Esophagus (tissue), 2 donors: ENCODE results near the gene ZNF48. TPM values are rescaled to one million over a fixed set of nuclear protein-coding genes. Genes with fewer than 3 reads are reported as not detected.
"Not testable (repeated sequence)": the region's sequence is repeated elsewhere in the genome, so short reads cannot be mapped to it uniquely, and the experiment has no call there.

Experiments used
- H3K27ac ChIP-seq, 2 donors: one replicate each; pipeline ENCODE4 v1.5.1; 2013; ENCODE audit warnings: low read depth in 2 of 2, mild to moderate bottlenecking in 2 of 2, inconsistent platforms in 1 of 2, low read length in 1 of 2, moderate library complexity in 1 of 2
- H3K27me3 ChIP-seq, 2 donors: one replicate each; pipeline ENCODE4 v1.6.1; 2013; ENCODE audit warnings: low read length in 2 of 2, control low read depth in 1 of 2, mild to moderate bottlenecking in 1 of 2; ENCODE audit not compliant: insufficient read depth in 2 of 2, control insufficient read depth in 1 of 2
- H3K36me3 ChIP-seq, 2 donors: one replicate each; pipeline ENCODE4 v1.6.1; 2013; ENCODE audit warnings: low read length in 1 of 2; ENCODE audit not compliant: control insufficient read depth in 2 of 2, insufficient read depth in 2 of 2
- H3K4me1 ChIP-seq, 2 donors: one replicate each; pipeline ENCODE4 v1.6.1; 2013; ENCODE audit warnings: low read length in 1 of 2; ENCODE audit not compliant: control insufficient read depth in 2 of 2, insufficient read depth in 2 of 2
- H3K4me3 ChIP-seq, 2 donors: one replicate each; pipeline ENCODE4 v1.5.1; 2013; ENCODE audit warnings: low read length in 2 of 2, mild to moderate bottlenecking in 2 of 2, low read depth in 1 of 2, moderate library complexity in 1 of 2
- H3K9me3 ChIP-seq, 2 donors: one replicate each; pipeline ENCODE4 v1.6.1; 2013; ENCODE audit warnings: mild to moderate bottlenecking in 2 of 2, low read depth in 1 of 2, low read length in 1 of 2, moderate library complexity in 1 of 2; ENCODE audit not compliant: control insufficient read depth in 2 of 2, insufficient read depth in 1 of 2
- WGBS, 2 donors: extraction: QIAGEN DNeasy Blood & Tissue Kit; methylation state at CpG; one replicate each; pipeline ENCODE4 v1.1.7; 2013; 5-methylcytosine and 5-hydroxymethylcytosine counted together
- polyA plus RNA-seq, 2 donors: library from polyadenylated mRNA; stranded (reverse); fragments of 200-250 nt; gene quantifications; one replicate each; pipeline ENCODE4 v1.2.3, GENCODE V29; 2013
- donor health status: healthy with polysubstance abuse.
- donor health status: Bipolar disorder and iron deficiency.

Gene ZNF48
- polyA plus RNA-seq, 2 donors, result 1.4 to 2.6 TPM

- Histone ChIP-seq H3K27ac (peak within 1 kb of the TSS; percentile 15 to 38), H3K27me3 (no peaks in the 10 kb centered on the region), H3K9me3 (no peaks in the 10 kb centered on the region), H3K4me3 (peak within 1 kb of the TSS in 1 of 2 donors; percentile 8), H3K4me1 (peaks cover 4 to 6% of the 10 kb centered on the region in 2 donors), H3K36me3 (no peaks in the 10 kb centered on the region)
- WGBS, 2 donors, result 45 to 58% methylated on average over 12 of the region's 12 CpGs
Measured at GRCh38 chr16:30382111-30382881, 12.9 kb upstream of the ZNF48 start, which contains the start of gene SEPTIN1. SEPTIN1 (minus strand) TSS chr16:30382561; CDS start chr16:30382542, 19 bp downstream.

GRCh38 chr16:30383521-30383920, 11.7 kb upstream of the ZNF48 start:
- H3K9me3 ChIP-seq, result no peaks in the 10 kb centered on the region
- 41 to 42% methylated on average over 2 of the region's 2 CpGs for WGBS, 2 donors
- H3K4me3 ChIP-seq, result no peak overlapping the region
- peaks cover 4 to 6% of the 10 kb centered on the region in 2 donors for H3K4me1 ChIP-seq
- no peaks in the 10 kb centered on the region for H3K36me3 ChIP-seq
- no peaks in the 10 kb centered on the region for H3K27me3 ChIP-seq
- H3K27ac ChIP-seq, result no peak overlapping the region

- no peaks in the 10 kb centered on the region for H3K27me3 ChIP-seq
- peak overlapping the region; percentile 44 to 69 for H3K27ac ChIP-seq
- H3K36me3 ChIP-seq, result peaks cover 0 to 14% of the 10 kb centered on the region in 2 donors
- no peaks in the 10 kb centered on the region for H3K9me3 ChIP-seq
- H3K4me3 ChIP-seq, result peak overlapping the region; percentile 69
- 9 to 11% methylated on average over 28 to 31 of the region's 31 CpGs for WGBS, 2 donors
- peaks cover 0 to 4% of the 10 kb centered on the region in 2 donors for H3K4me1 ChIP-seq
Measured at GRCh38 chr16:30394592-30395154, 547 bp upstream of the ZNF48 start.

GRCh38 chr16:30395992-30396585, 869 bp downstream of the ZNF48 start:
- H3K4me3 ChIP-seq, result peak overlapping the region; percentile 69
- H3K9me3 ChIP-seq, result no peaks in the 10 kb centered on the region
- WGBS, 2 donors, result 13 to 14% methylated on average over 12 to 13 of the region's 13 CpGs
- peaks cover 0 to 14% of the 10 kb centered on the region in 2 donors for H3K36me3 ChIP-seq
- H3K27ac ChIP-seq, result peak overlapping the region in 1 of 2 donors; percentile 69
- H3K27me3 ChIP-seq, result no peaks in the 10 kb centered on the region
- H3K4me1 ChIP-seq, result peaks cover 0 to 6% of the 10 kb centered on the region in 2 donors

- H3K4me3 ChIP-seq, H3K27me3 ChIP-seq, H3K27ac ChIP-seq, H3K9me3 ChIP-seq, H3K4me1 ChIP-seq: not testable (repeated sequence)
- 66 to 79% methylated on average over 4 of the region's 4 CpGs for whole genome bisulfite sequencing, 2 donors
- peaks cover 0 to 14% of the 10 kb centered on the region in 2 donors for H3K36me3 ChIP-seq
Measured at GRCh38 chr16:30396627-30397026, 1.4 kb downstream of the ZNF48 start.

GRCh38 chr16:30397056-30397455, 1.8 kb downstream of the ZNF48 start:
- no peaks in the 10 kb centered on the region for H3K27me3 ChIP-seq
- H3K4me3 ChIP-seq, result no peak overlapping the region
- peaks cover 0 to 14% of the 10 kb centered on the region in 2 donors for H3K36me3 ChIP-seq
- WGBS, 2 donors, result 71 to 74% methylated on average over 4 of the region's 4 CpGs
- H3K27ac ChIP-seq, result no peak overlapping the region
- H3K9me3 ChIP-seq, result no peaks in the 10 kb centered on the region
- H3K4me1 ChIP-seq, result peaks cover 0 to 6% of the 10 kb centered on the region in 2 donors

GRCh38 chr16:30397776-30398660, 2.8 kb downstream of the ZNF48 start:
- Histone ChIP-seq H3K27me3 (no peaks in the 10 kb centered on the region), H3K4me1 (peaks cover 0 to 6% of the 10 kb centered on the region in 2 donors), H3K36me3 (peaks cover 0 to 14% of the 10 kb centered on the region in 2 donors), H3K27ac (no peak overlapping the region), H3K4me3 (no peak overlapping the region), H3K9me3 (no peaks in the 10 kb centered on the region)
- 90 to 91% methylated on average over 42 of the region's 42 CpGs for WGBS, 2 donors

- Histone ChIP-seq H3K4me3 (no peak overlapping the region), H3K4me1 (peaks cover 0 to 6% of the 10 kb centered on the region in 2 donors), H3K27ac (no peak overlapping the region), H3K36me3 (peaks cover 0 to 14% of the 10 kb centered on the region in 2 donors), H3K27me3 (no peaks in the 10 kb centered on the region), H3K9me3 (no peaks in the 10 kb centered on the region)
- 77 to 85% methylated on average over 23 of the region's 23 CpGs for WGBS, 2 donors
Measured at GRCh38 chr16:30398661-30399434, 3.6 kb downstream of the ZNF48 start.
